OCI-LY7 (cell line): ENCODE measurements around the gene ULK1.

ENCODE experiments used
- EZH2phosphoT487 ChIP-seq: fragments of 200-600 bp; sonication (generic); IDR thresholded peaks from 2 replicates; pipeline ENCODE4 v1.6.1; 2018; ENCODE audit warnings: low read depth, borderline replicate concordance, mild to moderate bottlenecking, mixed run types, antibody characterized with exemption, low read length, moderate library complexity, mixed read lengths
- TF ChIP-seq, protein P1 (sequence below): fragments of 200-600 bp; sonication (generic); conservative IDR thresholded peaks from 2 replicates; pipeline ENCODE4 v1.5.1; 2014; ENCODE audit warnings: mild to moderate bottlenecking, antibody characterized with exemption, low read length, moderate library complexity, mixed read lengths

DNA sequence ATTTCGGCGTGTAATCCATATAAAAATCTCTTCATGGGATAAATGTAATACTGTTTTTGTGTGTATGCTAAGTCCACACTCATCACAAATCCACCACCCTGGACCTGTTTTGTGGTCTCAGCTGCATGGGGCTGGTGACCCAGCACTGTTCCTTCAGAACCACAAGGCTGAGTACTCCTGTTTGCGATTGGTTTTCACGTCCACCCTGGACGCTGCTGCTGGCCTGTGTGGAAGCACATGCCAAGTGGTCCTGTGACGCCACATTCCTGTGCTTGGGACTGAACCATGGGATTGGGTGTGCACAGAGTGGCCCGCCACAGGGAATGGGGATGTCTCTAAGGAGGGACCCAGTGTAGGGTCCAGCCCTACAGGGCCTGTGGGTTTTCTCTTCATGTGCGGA lies 39.0 kb downstream of the ULK1 start:
- TF ChIP-seq, protein P1, sequence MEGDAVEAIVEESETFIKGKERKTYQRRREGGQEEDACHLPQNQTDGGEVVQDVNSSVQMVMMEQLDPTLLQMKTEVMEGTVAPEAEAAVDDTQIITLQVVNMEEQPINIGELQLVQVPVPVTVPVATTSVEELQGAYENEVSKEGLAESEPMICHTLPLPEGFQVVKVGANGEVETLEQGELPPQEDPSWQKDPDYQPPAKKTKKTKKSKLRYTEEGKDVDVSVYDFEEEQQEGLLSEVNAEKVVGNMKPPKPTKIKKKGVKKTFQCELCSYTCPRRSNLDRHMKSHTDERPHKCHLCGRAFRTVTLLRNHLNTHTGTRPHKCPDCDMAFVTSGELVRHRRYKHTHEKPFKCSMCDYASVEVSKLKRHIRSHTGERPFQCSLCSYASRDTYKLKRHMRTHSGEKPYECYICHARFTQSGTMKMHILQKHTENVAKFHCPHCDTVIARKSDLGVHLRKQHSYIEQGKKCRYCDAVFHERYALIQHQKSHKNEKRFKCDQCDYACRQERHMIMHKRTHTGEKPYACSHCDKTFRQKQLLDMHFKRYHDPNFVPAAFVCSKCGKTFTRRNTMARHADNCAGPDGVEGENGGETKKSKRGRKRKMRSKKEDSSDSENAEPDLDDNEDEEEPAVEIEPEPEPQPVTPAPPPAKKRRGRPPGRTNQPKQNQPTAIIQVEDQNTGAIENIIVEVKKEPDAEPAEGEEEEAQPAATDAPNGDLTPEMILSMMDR, result no peak
- no peak for TF ChIP-seq EZH2phosphoT487
